GM23338 (cell line): ENCODE measurements around the gene PRR33. TPM values are rescaled to one million over a fixed set of nuclear protein-coding genes. Genes with fewer than 3 reads are reported as not detected.

Experiments used
- ATAC-seq: fragments of 200-7000 bp; cut with Tn5 transposase; 3 replicates; pipeline ENCODE4 v1.9.1; 2020
- DNase-seq: peaks from one replicate; pipeline ENCODE4 v3.0.0-alpha.2; 2015; ENCODE audit warnings: low spot score
- H2AFZ ChIP-seq: fragments of 200-600 bp; sonication (generic); 2 replicates; pipeline ENCODE4 v1.8.0; 2016; ENCODE audit warnings: antibody characterized with exemption, mild to moderate bottlenecking, moderate library complexity
- H3F3A ChIP-seq: fragments of 200-600 bp; sonication (generic); replicated peaks from 2 replicates; pipeline ENCODE4 v1.8.0; 2017; ENCODE audit warnings: antibody characterized with exemption, mixed run types, low read depth
- H3K27ac ChIP-seq: fragments of 200-600 bp; sonication (generic); 2 replicates; pipeline ENCODE4 v1.6.1; 2016; ENCODE audit warnings: low read depth
- H3K27me3 ChIP-seq: fragments of 200-600 bp; sonication (generic); 2 replicates; pipeline ENCODE4 v1.8.0; 2016; ENCODE audit warnings: mild to moderate bottlenecking, mixed run types, moderate library complexity; ENCODE audit not compliant: insufficient read depth
- H3K36me3 ChIP-seq: fragments of 200-600 bp; sonication (generic); 2 replicates; pipeline ENCODE4 v1.8.0; 2016; ENCODE audit warnings: mild to moderate bottlenecking; ENCODE audit not compliant: insufficient read depth
- H3K4me1 ChIP-seq: fragments of 200-600 bp; sonication (generic); 2 replicates; pipeline ENCODE4 v1.8.0; 2016; ENCODE audit warnings: mild to moderate bottlenecking, moderate library complexity; ENCODE audit not compliant: insufficient read depth
- H3K4me2 ChIP-seq: fragments of 200-600 bp; sonication (generic); 2 replicates; pipeline ENCODE4 v1.7.1; 2017; ENCODE audit warnings: mixed run types
- H3K4me3 ChIP-seq: fragments of 200-600 bp; sonication (generic); 2 replicates; pipeline ENCODE4 v1.6.1; 2016; ENCODE audit warnings: mixed run types
- H3K79me2 ChIP-seq: fragments of 200-600 bp; sonication (generic); replicated peaks from 2 replicates; pipeline ENCODE4 v1.8.0; 2017; ENCODE audit warnings: mild to moderate bottlenecking; ENCODE audit not compliant: insufficient read depth
- H3K9me2 ChIP-seq: fragments of 200-600 bp; sonication (generic); 2 replicates; pipeline ENCODE4 v1.8.0; 2017; ENCODE audit not compliant: insufficient read depth
- H4K20me1 ChIP-seq: fragments of 200-600 bp; sonication (generic); replicated peaks from 2 replicates; pipeline ENCODE4 v1.8.0; 2017; ENCODE audit warnings: mild to moderate bottlenecking; ENCODE audit not compliant: insufficient read depth
- H3K27ac Mint-ChIP-seq: 2 replicates; pipeline ENCODE4 v1.8.0; 2020; ENCODE audit warnings: inconsistent platforms, mild to moderate bottlenecking, moderate library complexity, mixed read lengths
- H3K27me3 Mint-ChIP-seq: 3 replicates; pipeline ENCODE4 v1.8.0; 2022; ENCODE audit warnings: low read depth, mild to moderate bottlenecking, moderate library complexity, mixed read lengths, inconsistent platforms; ENCODE audit not compliant: insufficient read depth, poor library complexity
- H3K36me3 Mint-ChIP-seq: 3 replicates; pipeline ENCODE4 v1.8.0; 2021; ENCODE audit warnings: low read depth, mild to moderate bottlenecking, inconsistent platforms, moderate library complexity, mixed read lengths
- H3K4me1 Mint-ChIP-seq: 3 replicates; pipeline ENCODE4 v1.8.0; 2020; ENCODE audit warnings: mild to moderate bottlenecking, inconsistent platforms, mixed read lengths
- H3K4me3 Mint-ChIP-seq: 3 replicates; pipeline ENCODE4 v1.8.0; 2021; ENCODE audit warnings: moderate library complexity, mild to moderate bottlenecking, inconsistent platforms, mixed read lengths
- H3K9me3 Mint-ChIP-seq: 3 replicates; pipeline ENCODE4 v1.8.0; 2020; ENCODE audit warnings: moderate library complexity, mild to moderate bottlenecking, inconsistent platforms, mixed read lengths
- CREB1 ChIP-seq: fragments of 250-450 bp; sonication (Bioruptor Pico); IDR thresholded peaks from 2 replicates; pipeline ENCODE4 v1.5.0; 2020; ENCODE audit warnings: low read depth, mild to moderate bottlenecking, moderate library complexity
- ETS1 ChIP-seq: IDR thresholded peaks from 2 replicates; pipeline ENCODE4 v1.6.1; 2016; ENCODE audit warnings: antibody characterized with exemption
- EZH2 ChIP-seq: fragments of 200-600 bp; sonication (generic); IDR thresholded peaks from one replicate; pipeline ENCODE4 v1.8.0; 2017; ENCODE audit warnings: antibody characterized with exemption, mild to moderate bottlenecking, low read depth; ENCODE audit not compliant: unreplicated experiment
- EZH2phosphoT487 ChIP-seq: fragments of 200-600 bp; sonication (generic); IDR thresholded peaks from one replicate; pipeline ENCODE4 v1.8.1; 2018; ENCODE audit warnings: antibody characterized with exemption; ENCODE audit not compliant: unreplicated experiment
- JUNB ChIP-seq: IDR thresholded peaks from one replicate; pipeline ENCODE4 v1.6.1; 2016; ENCODE audit warnings: antibody characterized with exemption; ENCODE audit not compliant: unreplicated experiment
- NANOG ChIP-seq: IDR thresholded peaks from 2 replicates; pipeline ENCODE4 v1.6.1; 2016; ENCODE audit warnings: antibody characterized with exemption, borderline replicate concordance
- POLR2AphosphoS5 ChIP-seq: IDR thresholded peaks from 2 replicates; pipeline ENCODE4 v1.6.1; 2016; ENCODE audit warnings: antibody characterized with exemption, low read depth
- REST ChIP-seq: IDR thresholded peaks from one replicate; pipeline ENCODE4 v1.6.1; 2018; ENCODE audit warnings: antibody characterized with exemption; ENCODE audit not compliant: unreplicated experiment
- STAT1 ChIP-seq: IDR thresholded peaks from one replicate; pipeline ENCODE4 v1.6.1; 2016; ENCODE audit warnings: antibody characterized with exemption; ENCODE audit not compliant: unreplicated experiment
- ZNF114 ChIP-seq: fragments of 250-450 bp; sonication (Bioruptor Pico); IDR thresholded peaks from 2 replicates; pipeline ENCODE4 v1.5.0; 2020; ENCODE audit warnings: mild to moderate bottlenecking, moderate library complexity
- ZNF331 ChIP-seq: fragments of 250-450 bp; sonication (Bioruptor Pico); IDR thresholded peaks from 2 replicates; pipeline ENCODE4 v1.5.0; 2020; ENCODE audit warnings: low read depth, mild to moderate bottlenecking, moderate library complexity
- polyA plus RNA-seq: library from polyadenylated mRNA; unstranded; fragments of >200 nt; fragmentation: Nextera tagmentation; extraction: Ambion mirVana; gene quantifications from 2 replicates; pipeline ENCODE4 v1.2.1, GENCODE V29; 2016
- total RNA-seq: library from RNA; depleted of rRNA; stranded (reverse); fragments of >200 nt; shearing (Covaris generic); gene quantifications from 2 replicates; pipeline ENCODE4 v1.2.3, GENCODE V29; 2014
- TF ChIP-seq, protein P1 (sequence below), 2 experiments: fragments of 200-600 bp in 1 of 2; sonication (generic) in 1 of 2; conservative IDR thresholded peaks; 2 replicates each; pipeline versions ENCODE4 v1.5.1 to v1.6.1; 2016 to 2017; ENCODE audit warnings: antibody characterized with exemption in 2 of 2, low read depth in 2 of 2, mild to moderate bottlenecking in 2 of 2, moderate library complexity in 1 of 2
- TF ChIP-seq, protein P2 (sequence below): fragments of 250-450 bp; sonication (Bioruptor Pico); IDR thresholded peaks from 2 replicates; pipeline ENCODE4 v1.5.0; 2020; ENCODE audit warnings: mild to moderate bottlenecking, moderate library complexity

PRR33 gene
- total and polyA plus RNA-seq, 2 experiments from 2014 or later = not detected

- Histone ChIP-seq H2AFZ (no peak overlapping the region), H3K9me2 (no peaks in the 10 kb centered on the region), H3K27me3 (no peaks in the 10 kb centered on the region), H3K36me3 (no peaks in the 10 kb centered on the region), H3K4me3 (no peak overlapping the region), H3K4me1 (no peaks in the 10 kb centered on the region), H4K20me1 (no peaks in the 10 kb centered on the region), H3K4me2 (no peak overlapping the region), H3F3A (no peaks in the 10 kb centered on the region), H3K27ac (no peak overlapping the region), H3K79me2 (no peaks in the 10 kb centered on the region)
- DNase-seq = no peak
- Mint-ChIP-seq H3K27ac (no peak overlapping the region), H3K9me3 (no peaks in the 10 kb centered on the region), H3K27me3 (peaks cover 17% of the 10 kb centered on the region), H3K4me1 (0 out of 3 replicates have a peak, but pooled peaks cover 5% of the 10 kb centered on the region), H3K4me3 (no peak overlapping the region), H3K36me3 (no peaks in the 10 kb centered on the region)
- no peak for ATAC-seq
- TF ChIP-seq ZNF331 (CRISPR knock-in tag) = no peak
- no peak for TF ChIP-seq EZH2
- TF ChIP-seq EZH2phosphoT487 = no peak
- TF ChIP-seq, protein P1, sequence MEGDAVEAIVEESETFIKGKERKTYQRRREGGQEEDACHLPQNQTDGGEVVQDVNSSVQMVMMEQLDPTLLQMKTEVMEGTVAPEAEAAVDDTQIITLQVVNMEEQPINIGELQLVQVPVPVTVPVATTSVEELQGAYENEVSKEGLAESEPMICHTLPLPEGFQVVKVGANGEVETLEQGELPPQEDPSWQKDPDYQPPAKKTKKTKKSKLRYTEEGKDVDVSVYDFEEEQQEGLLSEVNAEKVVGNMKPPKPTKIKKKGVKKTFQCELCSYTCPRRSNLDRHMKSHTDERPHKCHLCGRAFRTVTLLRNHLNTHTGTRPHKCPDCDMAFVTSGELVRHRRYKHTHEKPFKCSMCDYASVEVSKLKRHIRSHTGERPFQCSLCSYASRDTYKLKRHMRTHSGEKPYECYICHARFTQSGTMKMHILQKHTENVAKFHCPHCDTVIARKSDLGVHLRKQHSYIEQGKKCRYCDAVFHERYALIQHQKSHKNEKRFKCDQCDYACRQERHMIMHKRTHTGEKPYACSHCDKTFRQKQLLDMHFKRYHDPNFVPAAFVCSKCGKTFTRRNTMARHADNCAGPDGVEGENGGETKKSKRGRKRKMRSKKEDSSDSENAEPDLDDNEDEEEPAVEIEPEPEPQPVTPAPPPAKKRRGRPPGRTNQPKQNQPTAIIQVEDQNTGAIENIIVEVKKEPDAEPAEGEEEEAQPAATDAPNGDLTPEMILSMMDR (conservative IDR thresholded peaks at IDR 0.05; ENCODE audit: low read depth in 2 of 2) = no peak
- no peak for TF ChIP-seq JUNB
- no peak for TF ChIP-seq NANOG
- no peak for TF ChIP-seq CREB1 (CRISPR knock-in tag)
- no peak for TF ChIP-seq ETS1
- TF ChIP-seq STAT1 = no peak
- TF ChIP-seq, protein P2, sequence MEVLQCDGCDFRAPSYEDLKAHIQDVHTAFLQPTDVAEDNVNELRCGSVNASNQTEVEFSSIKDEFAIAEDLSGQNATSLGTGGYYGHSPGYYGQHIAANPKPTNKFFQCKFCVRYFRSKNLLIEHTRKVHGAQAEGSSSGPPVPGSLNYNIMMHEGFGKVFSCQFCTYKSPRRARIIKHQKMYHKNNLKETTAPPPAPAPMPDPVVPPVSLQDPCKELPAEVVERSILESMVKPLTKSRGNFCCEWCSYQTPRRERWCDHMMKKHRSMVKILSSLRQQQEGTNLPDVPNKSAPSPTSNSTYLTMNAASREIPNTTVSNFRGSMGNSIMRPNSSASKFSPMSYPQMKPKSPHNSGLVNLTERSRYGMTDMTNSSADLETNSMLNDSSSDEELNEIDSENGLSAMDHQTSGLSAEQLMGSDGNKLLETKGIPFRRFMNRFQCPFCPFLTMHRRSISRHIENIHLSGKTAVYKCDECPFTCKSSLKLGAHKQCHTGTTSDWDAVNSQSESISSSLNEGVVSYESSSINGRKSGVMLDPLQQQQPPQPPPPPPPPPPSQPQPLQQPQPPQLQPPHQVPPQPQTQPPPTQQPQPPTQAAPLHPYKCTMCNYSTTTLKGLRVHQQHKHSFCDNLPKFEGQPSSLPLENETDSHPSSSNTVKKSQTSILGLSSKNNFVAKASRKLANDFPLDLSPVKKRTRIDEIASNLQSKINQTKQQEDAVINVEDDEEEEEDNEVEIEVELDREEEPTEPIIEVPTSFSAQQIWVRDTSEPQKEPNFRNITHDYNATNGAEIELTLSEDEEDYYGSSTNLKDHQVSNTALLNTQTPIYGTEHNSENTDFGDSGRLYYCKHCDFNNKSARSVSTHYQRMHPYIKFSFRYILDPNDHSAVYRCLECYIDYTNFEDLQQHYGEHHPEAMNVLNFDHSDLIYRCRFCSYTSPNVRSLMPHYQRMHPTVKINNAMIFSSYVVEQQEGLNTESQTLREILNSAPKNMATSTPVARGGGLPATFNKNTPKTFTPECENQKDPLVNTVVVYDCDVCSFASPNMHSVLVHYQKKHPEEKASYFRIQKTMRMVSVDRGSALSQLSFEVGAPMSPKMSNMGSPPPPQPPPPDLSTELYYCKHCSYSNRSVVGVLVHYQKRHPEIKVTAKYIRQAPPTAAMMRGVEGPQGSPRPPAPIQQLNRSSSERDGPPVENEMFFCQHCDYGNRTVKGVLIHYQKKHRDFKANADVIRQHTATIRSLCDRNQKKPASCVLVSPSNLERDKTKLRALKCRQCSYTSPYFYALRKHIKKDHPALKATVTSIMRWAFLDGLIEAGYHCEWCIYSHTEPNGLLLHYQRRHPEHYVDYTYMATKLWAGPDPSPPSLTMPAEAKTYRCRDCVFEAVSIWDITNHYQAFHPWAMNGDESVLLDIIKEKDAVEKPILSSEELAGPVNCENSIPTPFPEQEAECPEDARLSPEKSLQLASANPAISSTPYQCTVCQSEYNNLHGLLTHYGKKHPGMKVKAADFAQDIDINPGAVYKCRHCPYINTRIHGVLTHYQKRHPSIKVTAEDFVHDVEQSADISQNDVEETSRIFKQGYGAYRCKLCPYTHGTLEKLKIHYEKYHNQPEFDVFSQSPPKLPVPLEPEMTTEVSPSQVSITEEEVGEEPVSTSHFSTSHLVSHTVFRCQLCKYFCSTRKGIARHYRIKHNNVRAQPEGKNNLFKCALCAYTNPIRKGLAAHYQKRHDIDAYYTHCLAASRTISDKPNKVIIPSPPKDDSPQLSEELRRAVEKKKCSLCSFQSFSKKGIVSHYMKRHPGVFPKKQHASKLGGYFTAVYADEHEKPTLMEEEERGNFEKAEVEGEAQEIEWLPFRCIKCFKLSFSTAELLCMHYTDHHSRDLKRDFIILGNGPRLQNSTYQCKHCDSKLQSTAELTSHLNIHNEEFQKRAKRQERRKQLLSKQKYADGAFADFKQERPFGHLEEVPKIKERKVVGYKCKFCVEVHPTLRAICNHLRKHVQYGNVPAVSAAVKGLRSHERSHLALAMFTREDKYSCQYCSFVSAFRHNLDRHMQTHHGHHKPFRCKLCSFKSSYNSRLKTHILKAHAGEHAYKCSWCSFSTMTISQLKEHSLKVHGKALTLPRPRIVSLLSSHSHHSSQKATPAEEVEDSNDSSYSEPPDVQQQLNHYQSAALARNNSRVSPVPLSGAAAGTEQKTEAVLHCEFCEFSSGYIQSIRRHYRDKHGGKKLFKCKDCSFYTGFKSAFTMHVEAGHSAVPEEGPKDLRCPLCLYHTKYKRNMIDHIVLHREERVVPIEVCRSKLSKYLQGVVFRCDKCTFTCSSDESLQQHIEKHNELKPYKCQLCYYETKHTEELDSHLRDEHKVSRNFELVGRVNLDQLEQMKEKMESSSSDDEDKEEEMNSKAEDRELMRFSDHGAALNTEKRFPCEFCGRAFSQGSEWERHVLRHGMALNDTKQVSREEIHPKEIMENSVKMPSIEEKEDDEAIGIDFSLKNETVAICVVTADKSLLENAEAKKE (CRISPR knock-in tag) = no peak
- TF ChIP-seq ZNF114 (CRISPR knock-in tag) = no peak
- no peak for TF ChIP-seq POLR2AphosphoS5
- TF ChIP-seq REST = no peak
Measured at GRCh38 chr11:1932105-1932480, 40.4 kb upstream of the PRR33 start.
